GM18873 (cell line): ENCODE results near the gene KAT2A.
"Not testable (repeated sequence)": the region's sequence is repeated elsewhere in the genome, so short reads cannot be mapped to it uniquely, and the experiment has no call there.

ENCODE experiments used
- ATAC-seq: cut with Tn5 transposase; IDR thresholded peaks from one replicate; pipeline ENCODE4 v1.9.1; 2021; ENCODE audit warnings: mild to moderate bottlenecking, moderate library complexity, moderate number of reproducible peaks; ENCODE audit not compliant: unreplicated experiment, low FRiP score

KAT2A gene

DNA sequence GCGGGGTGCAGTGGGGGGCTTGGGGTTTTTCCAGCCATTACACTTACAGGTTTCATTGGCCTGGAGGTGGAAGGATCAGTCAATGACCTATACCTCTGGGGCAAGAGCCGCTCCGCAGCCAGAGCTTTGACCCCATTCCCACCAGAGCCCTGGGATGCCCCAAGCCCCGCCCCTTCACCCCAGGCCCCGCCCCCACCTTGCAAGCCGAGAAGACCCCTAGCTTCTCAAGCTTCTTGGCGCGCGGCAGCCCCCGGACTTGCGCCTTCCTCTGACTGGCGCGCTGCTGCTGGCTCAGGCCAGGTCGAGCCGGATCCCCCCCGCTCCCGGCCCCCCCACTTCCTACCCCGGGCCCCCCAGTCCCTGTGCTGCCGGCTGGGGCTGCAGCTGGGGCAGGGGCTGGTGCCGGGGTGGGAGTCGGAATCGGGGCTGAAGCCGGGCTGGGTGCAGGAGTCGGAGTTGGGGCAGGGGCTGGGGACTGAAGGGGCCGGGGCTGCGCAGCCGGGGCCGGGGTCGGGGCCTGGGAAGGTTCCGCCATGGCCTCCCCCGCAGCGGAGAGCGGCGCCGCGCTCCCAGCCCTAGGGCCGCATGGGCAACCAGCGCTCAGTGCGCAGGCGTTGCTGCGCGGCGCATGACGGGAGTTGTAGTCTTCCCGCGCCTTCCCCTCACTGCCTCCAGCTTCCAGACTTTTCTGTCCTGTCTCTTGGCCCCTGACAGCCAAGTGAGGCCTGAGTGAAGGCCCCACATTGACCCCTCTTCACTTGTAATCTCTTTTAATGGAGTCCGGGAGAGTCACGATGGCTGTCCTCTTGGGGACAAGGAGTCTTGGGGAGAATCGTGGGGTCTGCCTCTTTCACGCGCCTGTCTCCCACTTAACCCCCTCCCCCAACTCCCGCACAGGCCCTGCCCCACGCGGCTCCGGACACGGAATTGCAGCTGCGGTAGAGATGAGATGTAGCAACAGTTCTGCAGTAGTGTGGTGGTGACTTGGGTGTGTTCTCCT lies at the start of gene KAT2A:
TSS of gene KAT2A (minus strand) at position 598 of the 1,000 bp plus-strand sequence. CDS start at position 535, 63 bp downstream.
- ATAC-seq = no peak

GRCh38 chr17:42169351-42169750 lies 48.2 kb upstream of the KAT2A start:
- ATAC-seq = no peak

DNA sequence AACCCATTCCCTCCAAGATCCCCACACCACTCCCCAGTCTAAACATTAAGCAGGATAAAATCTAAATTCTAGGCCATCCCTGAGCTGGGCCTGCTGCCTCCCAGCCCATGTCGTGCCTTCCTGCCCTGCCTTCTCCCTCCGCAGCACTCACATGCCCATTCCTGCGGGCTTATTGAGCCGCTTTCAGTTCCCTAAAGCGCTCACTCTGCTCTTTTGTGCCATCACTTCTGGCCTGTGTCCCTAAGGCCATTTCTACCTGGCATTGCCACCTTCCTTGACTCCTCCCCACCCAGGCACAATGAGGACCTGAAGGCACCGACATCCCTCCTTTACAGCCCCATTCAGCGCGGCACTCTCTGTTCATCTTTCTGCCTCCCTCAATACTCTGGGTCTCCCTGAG lies 46.6 kb upstream of the KAT2A start:
- no peak for ATAC-seq

DNA sequence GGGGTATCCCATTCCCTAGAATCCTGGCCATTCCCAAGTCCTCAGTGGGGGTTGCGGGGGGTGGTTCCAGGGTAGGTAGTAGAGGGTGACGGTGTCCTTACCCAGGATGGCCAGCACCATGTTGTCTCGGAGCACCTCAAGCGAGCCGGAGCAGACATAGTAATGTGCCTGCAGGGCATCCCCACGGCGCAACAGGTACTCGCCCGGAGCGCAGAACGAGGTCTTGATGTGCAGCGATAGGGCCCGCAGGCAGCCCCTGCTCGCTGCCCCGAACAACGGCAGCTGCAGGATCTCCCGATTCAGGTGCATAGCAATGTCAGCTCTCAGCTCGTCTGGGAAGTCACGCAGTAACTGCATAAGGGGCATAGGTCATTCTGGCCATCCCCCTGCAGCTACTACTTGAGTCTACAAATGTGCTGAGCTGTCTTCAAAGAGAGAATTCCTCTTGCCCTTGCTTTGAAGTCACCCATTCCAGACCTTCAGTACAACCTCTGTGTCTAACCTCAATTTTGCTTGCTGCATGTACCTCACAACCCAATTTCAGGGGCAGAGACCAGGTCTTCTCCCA lies 45.1 kb upstream of the KAT2A start:
- ATAC-seq = no peak

- no peak for ATAC-seq
Observed at GRCh38 chr17:42165751-42166150, 44.6 kb upstream of the KAT2A start.

DNA sequence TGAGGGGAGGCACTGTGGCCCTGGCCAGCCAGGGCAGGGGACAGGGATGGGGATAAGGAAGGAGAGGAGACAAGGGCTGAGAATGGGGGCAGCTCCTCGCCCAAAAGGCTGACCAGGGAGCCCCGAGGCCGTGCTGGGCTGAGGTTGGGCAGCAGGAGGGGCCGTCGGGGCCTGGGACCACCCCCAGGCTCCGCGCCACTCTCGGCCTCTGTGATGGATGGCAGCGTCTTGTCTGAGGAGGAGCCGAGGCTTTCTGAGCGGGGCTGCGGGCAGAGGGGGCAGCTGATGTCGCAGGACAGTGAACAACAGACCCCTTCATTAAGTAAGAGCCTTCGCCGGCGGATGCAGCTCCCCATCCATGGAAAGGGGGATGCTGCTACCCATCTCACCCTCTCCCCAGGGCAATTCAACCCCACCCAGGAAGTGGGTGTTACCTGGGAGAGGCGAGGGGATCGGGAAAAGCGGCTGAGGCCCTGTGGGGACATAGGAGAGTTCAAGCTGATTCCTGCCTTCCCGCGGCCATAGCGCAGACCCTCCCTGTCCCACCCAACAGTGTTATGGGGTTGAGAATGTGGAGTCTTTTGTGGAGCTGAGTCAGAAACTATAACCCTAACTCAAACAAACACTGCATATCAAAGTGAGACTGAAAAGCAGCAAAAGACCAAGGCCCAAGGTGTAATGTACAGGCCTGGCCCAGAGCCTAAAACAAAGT lies 42.7 kb upstream of the KAT2A start:
- no peak for ATAC-seq

GRCh38 chr17:42163113-42163512 lies 41.9 kb upstream of the KAT2A start:
- no peak for ATAC-seq

GRCh38 chr17:42160531-42160910 lies 39.4 kb upstream of the KAT2A start:
- no peak for ATAC-seq

DNA sequence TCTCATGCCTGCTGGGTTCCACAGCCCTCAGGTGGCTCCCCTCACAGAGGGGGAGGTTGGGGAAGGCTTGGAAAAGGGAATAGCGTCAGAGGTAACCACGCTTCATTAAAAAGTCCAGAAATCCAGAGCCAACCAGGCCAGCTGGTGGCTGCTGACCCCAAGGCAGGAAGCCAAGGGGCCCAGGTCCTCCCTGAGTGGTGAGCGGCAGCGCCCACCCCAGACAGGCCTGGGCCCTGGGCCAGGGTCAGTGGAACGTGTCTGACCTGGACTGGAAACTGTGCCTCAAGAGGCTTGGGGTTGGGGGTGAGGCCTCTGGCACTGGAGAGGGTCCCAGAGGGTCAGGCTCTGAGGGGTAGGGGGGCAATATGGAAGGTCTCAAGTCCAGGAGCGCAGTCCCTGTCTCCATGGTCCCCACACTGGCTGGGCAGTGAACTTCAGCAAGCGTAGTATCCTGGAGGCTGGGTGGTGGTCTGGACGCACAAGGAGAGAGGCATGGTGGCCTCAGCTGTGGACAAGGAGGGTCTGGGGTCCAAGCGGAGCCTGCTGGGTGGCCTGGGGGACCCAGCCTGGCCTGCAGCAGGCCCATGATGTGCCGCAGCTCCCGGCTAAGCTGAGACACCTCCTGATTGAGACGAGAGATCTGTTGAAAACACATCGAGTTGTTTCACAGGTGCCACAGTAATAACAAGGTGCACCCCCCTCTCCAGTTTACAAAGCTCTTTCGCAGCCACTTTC lies 38.8 kb upstream of the KAT2A start:
- no peak for ATAC-seq

DNA sequence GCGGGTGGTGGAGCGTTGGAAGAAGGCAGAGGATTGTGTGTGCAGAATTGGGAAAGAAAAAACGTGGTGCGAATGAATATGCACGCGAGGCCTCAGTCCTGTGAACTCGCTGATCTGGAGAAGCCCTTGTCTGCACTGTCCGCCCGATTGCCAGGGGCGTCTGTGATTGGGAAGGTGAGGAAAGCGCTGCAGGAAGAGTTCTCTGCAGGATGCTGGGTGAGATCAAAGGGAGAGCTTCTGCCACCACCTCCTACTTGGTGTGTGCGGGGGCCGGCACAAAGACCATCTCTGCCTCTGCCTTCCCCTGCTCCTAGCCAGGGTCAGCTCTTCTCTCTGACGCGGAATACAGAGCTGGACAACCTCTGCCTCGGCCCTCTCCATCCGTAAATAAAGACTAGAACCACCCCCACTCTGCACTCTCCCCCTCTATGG lies 34.5 kb upstream of the KAT2A start:
- no peak for ATAC-seq

DNA sequence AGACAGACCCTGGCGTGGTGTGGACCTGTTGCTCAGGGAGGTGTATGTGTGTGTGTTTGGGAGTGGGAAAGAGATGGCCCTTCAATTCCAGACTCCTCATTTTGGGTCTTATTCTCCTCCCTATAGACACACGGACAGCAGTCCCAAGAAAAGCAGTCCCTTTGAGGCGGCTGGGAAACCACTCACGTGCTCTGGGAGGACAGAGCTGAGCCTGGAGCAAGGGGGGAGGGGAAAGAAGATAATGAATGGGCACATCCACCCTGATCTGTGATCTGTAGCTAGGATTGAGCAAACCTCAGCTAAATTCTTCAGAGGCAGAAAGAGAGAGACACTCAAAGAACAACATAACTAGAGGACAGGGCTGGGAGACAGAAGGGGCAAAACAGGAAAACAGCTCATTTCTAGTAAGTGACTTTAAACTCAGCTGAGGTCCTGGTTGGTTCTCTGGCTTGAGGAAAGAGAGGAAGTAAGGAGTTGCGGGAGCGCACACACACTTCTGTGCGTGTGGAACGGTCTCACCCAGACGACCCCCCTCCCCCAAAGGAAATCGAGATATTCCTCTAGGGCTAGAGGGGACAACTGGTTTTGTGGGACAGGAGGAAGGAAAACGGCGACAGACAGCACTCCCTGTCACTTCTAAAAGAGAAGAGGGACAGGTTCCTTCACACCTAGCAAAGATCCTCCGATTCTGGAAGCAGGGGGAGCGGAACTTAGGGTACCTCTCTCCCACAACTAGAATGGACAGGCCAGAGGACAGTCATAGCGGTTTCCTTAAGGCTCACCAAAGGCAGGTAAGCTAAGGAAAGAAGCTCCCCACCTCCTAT lies 33.0 kb upstream of the KAT2A start:
- ATAC-seq = no peak

GRCh38 chr17:42146911-42147607 lies 25.9 kb upstream of the KAT2A start:
- no peak for ATAC-seq

GRCh38 chr17:42143138-42143537 lies 22.0 kb upstream of the KAT2A start:
- not testable (repeated sequence) for ATAC-seq

DNA sequence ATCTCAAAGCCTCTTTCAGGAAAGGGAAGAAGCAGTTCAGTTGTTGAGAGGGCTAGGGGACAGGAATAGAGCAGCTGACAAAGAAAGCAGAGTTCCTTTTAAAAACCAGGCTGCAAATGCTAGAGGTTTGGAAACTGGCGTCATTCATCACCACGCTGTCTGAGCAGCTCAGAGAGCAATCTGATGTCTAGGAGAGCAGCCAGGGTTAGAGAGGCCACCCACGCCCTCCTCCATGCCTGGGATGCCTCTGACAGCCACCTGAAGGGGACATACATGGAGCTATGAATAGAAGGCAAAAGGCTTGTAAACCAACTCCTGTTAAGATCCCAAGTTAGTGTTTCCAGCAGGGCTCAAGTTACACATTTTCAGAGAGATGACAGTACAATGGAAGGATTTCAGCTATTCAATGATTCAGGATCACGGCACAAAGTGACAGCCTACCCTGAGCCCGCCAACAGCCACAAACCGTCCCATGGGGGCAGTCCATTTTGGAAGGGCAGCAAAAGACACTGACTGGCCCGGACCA lies 21.3 kb upstream of the KAT2A start:
- ATAC-seq = no peak

DNA sequence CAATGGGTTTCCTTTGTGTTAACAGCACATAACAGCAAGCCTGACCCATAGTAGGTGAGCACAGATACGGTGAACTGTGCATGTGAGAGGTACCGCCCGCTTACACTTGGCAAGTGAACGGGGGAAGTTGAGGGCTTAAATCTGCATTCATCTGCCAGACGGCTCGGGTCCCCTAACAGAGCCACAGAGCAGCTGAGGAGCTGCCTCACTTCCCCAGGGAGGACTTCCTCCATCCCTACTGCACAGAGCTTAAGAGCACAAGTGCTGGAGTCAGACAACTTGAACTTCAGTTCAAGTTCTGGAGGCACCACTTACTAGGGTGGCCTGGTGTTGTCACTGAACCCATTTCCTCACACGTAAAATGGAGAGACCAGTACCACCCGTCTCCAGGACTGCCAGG lies 20.2 kb upstream of the KAT2A start:
- no peak for ATAC-seq

GRCh38 chr17:42140690-42141089 lies 19.5 kb upstream of the KAT2A start:
- ATAC-seq = not testable (repeated sequence)

DNA sequence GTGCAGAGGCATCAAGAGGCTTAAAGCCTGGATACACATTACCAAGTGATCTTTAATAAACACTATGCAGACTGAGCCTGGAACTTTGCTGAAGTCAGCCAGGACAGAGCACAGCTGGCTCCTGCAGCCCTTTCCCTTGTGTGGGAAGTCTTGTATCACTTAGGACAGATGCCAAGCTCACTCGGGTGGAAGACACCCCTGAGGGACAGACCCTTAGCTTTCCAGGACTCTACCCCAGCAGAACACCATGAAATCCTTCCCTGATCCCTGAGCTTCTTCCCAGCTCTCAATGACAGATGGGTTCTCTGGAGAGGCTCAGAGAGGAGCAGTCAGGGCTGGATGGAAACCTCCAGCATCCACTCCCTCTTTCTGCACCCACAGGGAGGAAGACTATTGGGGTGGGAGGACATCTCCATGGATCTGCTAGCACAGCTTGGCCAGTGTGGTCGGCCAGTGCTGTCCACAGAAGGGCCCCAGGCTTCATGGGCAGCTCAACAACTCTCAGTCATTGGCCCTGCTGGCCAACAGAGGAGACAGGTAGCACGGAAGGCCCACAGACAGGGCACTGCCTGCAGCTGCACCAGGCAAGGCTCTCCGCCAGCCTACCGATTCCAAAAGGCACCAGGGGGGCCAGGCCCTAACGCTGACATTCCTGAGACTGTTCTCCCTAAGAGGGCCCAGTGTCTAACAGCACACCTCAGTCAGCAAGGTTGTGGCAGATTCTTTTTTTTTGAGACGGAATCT lies 17.8 kb upstream of the KAT2A start:
- no peak for ATAC-seq

DNA sequence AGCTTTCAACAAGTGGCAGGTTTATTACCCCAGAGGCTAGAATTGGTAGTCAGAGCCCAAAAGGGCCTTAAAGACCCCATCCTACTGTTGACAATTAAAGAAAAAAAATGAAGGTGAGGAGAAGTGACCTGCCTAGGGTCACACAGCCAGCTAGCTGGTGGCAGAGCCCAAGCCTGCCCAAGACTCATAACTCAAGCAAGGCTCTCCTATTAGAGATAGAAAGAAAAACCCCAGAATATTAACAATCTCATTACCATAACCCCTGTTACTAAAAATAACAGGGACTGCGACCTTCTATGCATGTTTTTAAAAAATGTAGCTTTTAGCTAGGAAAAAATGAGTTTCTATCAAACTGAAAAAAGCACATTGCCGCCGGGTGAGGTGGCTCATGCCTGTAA lies 15.5 kb upstream of the KAT2A start:
- no peak for ATAC-seq
